ENCODE results near the gene EIF4G1.
"Not testable (repeated sequence)": the region's sequence is repeated elsewhere in the genome, so short reads cannot be mapped to it uniquely, and the experiment has no call there.

EIF4G1 gene

GRCh38 chr3:184314363-184314699 is at the start of gene EIF4G1:
Gene EIF4G1 (plus strand): TSS chr3:184314606. CDS start chr3:184315797, 1,191 bp downstream.
- peak; percentile 94 for DNase-seq

- not testable (repeated sequence) for DNase-seq
Measured at GRCh38 chr3:184267249-184267648, 47.2 kb upstream of the EIF4G1 start.

- no peak for DNase-seq
Measured at GRCh38 chr3:184272269-184272668, 42.1 kb upstream of the EIF4G1 start.

- no peak for DNase-seq
Measured at GRCh38 chr3:184275381-184275701, 39.1 kb upstream of the EIF4G1 start.

DNA sequence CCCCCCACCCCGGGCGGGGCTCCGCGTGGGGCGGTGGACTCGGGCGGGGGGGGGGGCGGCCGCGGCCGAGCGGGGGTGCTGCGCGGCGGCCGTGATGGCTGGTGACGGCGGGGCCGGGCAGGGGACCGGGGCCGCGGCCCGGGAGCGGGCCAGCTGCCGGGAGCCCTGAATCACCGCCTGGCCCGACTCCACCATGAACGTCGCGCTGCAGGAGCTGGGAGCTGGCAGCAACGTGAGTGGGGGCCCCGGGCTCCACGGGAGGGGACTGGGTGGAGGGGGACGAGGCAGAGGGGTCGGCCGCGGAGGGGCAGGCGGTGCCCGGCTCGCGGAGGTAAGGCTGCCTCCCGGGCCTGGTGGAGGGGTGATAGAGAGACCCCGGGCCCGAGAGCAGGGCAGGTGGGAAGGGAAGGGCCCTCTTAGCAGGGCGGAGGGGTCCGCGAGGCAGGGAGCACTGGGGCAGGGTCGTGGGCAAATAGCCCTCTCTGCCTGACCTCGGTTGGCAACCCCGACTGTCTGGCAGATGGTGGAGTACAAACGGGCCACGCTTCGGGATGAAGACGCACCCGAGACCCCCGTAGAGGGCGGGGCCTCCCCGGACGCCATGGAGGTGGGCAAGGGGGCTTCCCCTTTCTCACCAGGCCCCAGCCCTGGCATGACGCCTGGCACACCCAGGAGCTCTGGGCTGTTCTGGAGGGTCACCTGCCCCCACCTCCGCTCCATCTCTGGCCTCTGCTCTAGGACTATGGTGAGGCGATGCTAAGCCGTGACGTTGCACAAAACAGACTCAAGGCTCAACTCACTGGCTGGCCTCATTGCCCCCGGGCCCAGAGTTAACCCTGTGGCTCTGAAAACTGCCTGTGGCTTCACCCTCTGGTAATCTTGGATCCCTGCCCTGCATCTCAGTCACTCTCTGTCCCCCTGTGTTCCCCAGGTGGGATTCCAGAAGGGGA is 38.2 kb upstream of the EIF4G1 start, which contains the start of gene ECE2:
ECE2 (plus strand) TSS at position 62 of the 950 bp plus-strand sequence; CDS start at position 194, 132 bp downstream.
- DNase-seq = no peak

GRCh38 chr3:184277366-184277765 is 37.0 kb upstream of the EIF4G1 start:
- no peak for DNase-seq

- DNase-seq = no peak
Measured at GRCh38 chr3:184282941-184283340, 31.5 kb upstream of the EIF4G1 start.

GRCh38 chr3:184283681-184284080 is 30.7 kb upstream of the EIF4G1 start:
- DNase-seq = no peak

DNA sequence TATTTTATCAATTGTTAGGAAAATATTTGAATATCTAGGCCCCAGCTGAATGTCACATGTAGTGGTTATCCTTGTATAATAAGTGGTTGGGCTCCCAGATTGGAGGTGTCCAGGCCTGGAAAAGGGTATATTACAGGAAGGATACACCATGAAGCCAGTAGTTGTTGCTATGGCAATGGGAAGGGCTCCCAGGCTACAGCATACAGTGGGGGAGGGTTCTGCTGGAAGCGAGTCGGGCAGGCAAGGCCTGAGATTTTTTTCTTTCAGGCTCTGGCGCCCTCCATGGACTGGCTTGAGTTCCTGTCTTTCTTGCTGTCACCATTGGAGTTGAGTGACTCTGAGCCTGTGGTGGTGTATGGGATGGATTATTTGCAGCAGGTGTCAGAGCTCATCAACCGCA is 29.7 kb upstream of the EIF4G1 start:
- peak; percentile 36 for DNase-seq

DNA sequence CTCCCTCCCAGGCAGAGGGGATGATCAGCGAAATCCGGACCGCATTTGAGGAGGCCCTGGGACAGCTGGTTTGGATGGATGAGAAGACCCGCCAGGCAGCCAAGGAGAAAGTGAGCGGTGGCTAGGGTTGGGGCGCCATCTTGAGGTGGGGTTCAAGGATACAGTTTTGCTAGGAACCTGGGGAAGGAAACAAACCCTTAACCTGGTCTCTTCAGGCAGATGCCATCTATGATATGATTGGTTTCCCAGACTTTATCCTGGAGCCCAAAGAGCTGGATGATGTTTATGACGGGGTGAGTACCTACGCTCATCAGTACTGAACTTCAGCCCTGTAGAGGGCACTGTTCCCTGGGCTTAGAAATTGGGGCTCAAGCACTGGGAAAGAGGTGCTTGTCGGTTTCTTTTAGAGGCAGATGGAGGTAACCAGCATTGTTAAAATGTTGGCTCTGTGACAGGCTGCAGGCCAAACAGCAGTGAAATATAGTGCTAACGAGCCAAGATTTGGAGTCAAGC is 24.9 kb upstream of the EIF4G1 start:
- peak; percentile 83 for DNase-seq

DNA sequence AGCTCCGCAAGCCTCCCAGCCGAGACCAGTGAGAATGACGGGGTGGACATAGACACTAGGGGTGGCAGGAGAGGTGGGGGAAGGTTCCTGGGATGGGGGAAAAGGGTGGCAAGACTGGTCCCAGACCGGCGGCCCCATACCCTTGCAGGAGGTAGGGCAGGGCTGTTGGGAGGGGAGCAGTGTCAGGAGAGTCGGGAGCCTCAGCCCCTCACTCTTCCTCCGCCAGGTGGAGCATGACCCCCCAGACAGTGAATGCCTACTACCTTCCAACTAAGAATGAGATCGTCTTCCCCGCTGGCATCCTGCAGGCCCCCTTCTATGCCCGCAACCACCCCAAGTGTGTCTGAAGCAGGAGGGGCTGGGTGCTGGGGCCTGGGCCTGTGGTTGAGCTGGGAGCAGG is 24.1 kb upstream of the EIF4G1 start:
- no peak for DNase-seq

- no peak for DNase-seq
Measured at GRCh38 chr3:184291044-184291737, 23.2 kb upstream of the EIF4G1 start.

- DNase-seq = no peak
Measured at GRCh38 chr3:184291738-184292445, 22.5 kb upstream of the EIF4G1 start.

DNA sequence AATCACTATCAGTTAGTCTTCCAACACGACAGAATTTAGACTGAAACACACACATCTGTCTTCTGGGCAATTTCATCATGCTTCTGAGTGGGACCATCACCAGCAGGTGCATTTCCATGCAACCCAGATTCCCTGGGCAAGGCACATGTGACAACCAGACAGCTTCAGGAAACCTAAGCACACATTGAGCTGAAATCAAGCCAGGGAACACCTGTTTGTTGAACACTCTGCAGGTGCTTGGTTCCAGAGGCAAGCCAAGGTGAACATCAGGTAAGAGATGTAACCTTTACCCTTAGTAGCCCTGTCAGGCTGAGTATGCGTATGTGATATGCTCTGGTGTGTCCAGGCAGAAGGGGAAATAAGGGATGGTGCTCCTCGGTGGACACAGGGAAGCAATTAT is 18.6 kb upstream of the EIF4G1 start:
- DNase-seq = no peak

DNA sequence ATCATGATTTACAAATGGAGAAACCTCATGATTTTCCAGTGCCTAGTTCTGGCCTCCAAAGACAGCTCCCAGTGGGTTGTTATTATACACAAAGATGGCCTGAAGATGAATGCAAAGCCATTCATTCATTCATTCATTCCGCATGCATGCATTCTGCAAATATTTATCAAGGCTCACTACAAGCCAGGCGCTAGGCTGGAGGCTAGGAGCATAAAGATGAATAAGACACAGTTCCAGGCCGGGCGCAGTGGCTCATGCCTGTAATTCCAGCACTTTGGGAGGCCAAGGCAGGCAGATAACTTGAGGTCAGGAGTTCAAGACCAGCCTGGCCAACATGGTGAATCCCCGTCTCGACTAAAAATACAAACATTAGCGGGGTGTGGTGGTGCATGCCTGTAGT is 17.8 kb upstream of the EIF4G1 start:
- DNase-seq = no peak

DNA sequence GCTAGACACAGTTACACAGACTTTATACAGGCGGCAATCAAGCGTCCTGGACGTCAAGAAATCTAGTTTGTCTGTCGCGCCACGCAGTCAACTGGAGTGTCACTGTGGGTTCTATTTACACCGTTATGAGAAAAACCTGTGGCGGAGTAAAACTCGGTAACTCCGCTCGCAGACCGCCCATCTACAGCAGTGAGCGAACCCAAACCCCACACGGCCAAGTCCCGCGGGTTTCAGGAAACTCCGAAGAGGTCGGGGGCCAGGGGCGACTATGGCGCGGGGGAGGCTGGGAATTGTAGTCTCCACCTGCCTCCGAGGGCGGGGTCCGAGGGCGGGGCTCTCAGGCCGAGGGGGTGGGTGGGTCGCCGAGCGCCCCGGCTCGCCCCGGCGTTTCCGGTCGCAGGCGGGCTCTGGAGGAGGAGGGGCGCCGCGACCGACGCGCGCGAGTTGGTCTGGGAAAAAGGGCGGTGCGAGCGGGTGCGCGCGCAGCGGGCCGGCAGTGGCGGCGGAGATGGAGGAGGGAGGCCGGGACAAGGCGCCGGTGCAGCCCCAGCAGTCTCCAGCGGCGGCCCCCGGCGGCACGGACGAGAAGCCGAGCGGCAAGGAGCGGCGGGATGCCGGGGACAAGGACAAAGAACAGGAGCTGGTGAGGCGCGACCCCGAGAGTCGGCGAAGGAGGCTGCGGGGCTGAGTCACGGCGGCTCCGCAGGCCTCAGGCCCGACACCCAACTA is 15.5 kb upstream of the EIF4G1 start, which contains the start of gene PSMD2:
PSMD2 (plus strand) TSS at position 483 of the 729 bp plus-strand sequence; CDS start at position 509, 26 bp downstream.
- peak; percentile 99 for DNase-seq

DNA sequence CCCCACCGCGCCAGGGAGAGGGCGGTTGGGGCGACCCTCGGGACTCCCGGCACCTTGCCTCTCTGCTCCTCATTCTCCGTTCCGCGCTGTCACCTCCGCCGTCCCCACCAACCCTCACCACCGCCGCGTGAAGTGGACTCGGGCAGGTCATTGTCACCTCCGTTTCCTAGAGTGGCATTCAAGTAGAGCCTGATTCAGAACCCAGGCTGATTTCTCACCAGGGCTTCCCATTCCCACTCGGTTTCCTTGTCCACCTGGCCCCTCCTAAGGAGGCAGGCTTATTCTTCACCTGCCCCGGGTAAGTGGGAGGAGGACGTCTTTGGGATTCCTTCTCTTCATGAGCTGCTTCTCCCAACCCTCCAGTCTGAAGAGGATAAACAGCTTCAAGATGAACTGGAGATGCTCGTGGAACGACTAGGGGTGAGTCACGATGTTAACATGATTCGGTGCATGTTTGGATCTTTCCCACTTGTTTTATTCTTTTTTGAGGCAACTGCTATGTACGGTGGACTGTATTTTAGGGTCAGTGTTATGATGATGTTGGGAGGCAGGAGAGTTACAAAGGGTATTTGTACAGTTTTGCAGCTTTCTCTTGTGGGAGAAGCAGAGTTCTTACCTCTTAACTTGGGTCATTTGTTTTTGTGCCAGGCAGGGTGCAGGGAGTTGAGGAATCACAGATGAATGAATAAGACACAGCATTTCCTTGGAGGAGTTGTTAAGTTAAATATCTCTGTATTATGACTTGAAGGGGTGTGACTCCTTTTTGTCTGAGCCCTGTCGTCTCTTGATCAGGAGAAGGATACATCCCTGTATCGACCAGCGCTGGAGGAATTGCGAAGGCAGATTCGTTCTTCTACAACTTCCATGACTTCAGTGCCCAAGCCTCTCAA is 14.7 kb upstream of the EIF4G1 start:
- DNase-seq = no peak

DNA sequence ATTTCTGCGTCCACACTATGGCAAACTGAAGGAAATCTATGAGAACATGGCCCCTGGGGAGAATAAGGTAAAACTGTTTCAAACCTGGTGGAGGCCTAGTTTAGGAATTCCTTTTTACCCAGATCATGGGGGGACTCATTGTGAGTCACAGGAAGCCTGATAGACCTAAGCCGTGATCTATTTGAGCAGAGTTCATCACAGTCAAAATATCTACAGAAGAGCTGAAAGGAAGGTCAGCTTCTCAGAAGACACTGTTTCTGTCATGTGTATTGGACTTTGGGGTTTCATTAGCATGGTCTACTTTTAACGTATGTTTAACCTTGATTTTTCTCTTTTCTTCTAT is 14.1 kb upstream of the EIF4G1 start:
- DNase-seq = no peak

DNA sequence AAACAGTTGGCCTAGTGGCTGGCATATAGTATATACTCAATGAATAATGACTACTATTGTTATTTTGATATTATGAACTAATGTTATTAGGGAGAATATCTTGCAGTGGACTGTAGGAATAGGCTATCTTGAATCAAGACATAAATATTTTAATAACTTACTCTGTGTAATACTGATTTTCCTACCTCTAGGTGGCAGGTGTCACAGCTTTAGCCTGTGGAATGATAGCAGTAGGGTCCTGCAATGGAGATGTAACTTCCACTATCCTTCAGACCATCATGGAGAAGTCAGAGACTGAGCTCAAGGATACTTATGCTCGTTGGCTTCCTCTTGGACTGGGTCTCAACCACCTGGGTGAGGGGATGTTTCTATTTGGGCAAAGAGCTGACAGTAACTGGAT is 8.8 kb upstream of the EIF4G1 start:
- DNase-seq = no peak

DNA sequence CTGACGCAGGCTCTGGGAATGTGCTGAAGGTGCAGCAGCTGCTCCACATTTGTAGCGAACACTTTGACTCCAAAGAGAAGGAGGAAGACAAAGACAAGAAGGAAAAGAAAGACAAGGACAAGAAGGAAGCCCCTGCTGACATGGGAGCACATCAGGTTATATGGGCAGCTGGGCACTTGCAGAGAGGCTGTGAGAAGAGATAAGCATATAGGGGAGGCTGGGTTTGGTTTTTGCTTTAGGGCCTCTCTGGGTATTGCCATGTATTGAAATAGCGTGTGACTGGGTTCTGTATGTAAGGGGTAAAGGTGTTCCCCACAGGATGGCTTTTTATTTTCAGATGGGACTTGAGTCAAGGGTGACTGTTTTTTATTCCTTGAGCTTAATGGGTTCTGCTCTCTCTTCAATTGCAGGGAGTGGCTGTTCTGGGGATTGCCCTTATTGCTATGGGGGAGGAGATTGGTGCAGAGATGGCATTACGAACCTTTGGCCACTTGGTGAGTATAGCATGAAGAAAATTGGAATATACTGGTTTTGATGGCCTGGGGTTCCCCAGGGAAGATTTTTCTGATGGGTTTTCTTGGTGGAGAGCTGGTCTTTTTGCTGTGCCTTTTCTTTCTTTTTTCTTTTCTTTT is 7.9 kb upstream of the EIF4G1 start:
- DNase-seq = no peak

DNA sequence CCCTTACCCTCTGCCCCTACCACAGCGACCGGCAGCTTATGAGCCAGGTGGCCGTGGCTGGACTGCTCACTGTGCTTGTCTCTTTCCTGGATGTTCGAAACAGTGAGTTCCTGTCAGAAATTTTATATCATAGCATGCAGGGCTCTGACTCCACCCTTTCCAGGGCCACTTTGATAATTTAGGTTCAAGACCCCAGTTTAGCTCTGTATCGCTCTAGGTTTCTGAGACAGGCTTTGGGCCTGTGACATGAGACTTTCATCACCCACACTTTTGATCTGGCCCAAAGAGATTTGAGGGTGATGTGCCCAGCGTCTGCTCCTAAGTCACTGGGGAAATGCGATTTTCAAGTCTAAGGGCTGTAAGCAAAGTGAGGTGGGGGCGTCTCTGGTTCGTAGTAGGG is 6.5 kb upstream of the EIF4G1 start:
- DNase-seq = no peak
